ENCODE measurements around the gene RAD51B.
"Not testable (repeated sequence)": the region's sequence is repeated elsewhere in the genome, so short reads cannot be mapped to it uniquely, and the experiment has no call there.

RAD51B gene

GRCh38 chr14:68749487-68750475 is 930.2 kb downstream of the RAD51B start:
- DNase-seq = no peak

- no peak for DNase-seq
Observed at GRCh38 chr14:68752271-68753006, 932.9 kb downstream of the RAD51B start.

GRCh38 chr14:68753690-68754089 is 934.1 kb downstream of the RAD51B start:
- no peak for DNase-seq

GRCh38 chr14:68755016-68755353 is 935.4 kb downstream of the RAD51B start:
- DNase-seq = no peak

GRCh38 chr14:68756000-68756481 is 936.5 kb downstream of the RAD51B start:
- DNase-seq = no peak

- no peak for DNase-seq
Observed at GRCh38 chr14:68756734-68757133, 937.2 kb downstream of the RAD51B start.

GRCh38 chr14:68757618-68758081 is 938.1 kb downstream of the RAD51B start:
- DNase-seq = no peak

GRCh38 chr14:68758301-68758700 is 938.7 kb downstream of the RAD51B start:
- no peak for DNase-seq

GRCh38 chr14:68759017-68759560 is 939.5 kb downstream of the RAD51B start:
- DNase-seq = no peak

GRCh38 chr14:68759937-68760336 is 940.4 kb downstream of the RAD51B start:
- DNase-seq = no peak

GRCh38 chr14:68760761-68761160 is 941.2 kb downstream of the RAD51B start:
- no peak for DNase-seq

GRCh38 chr14:68761391-68761790 is 941.8 kb downstream of the RAD51B start:
- no peak for DNase-seq

GRCh38 chr14:68762953-68763764 is 943.6 kb downstream of the RAD51B start:
- DNase-seq = no peak

- DNase-seq = not testable (repeated sequence)
Observed at GRCh38 chr14:68763843-68764242, 944.3 kb downstream of the RAD51B start.

- no peak for DNase-seq
Observed at GRCh38 chr14:68766299-68767247, 947.0 kb downstream of the RAD51B start.

GRCh38 chr14:68767248-68767645 is 947.7 kb downstream of the RAD51B start:
- DNase-seq = no peak

GRCh38 chr14:68768316-68768715 is 948.7 kb downstream of the RAD51B start:
- no peak for DNase-seq

GRCh38 chr14:68770051-68770450 is 950.5 kb downstream of the RAD51B start:
- DNase-seq = no peak

GRCh38 chr14:68770553-68771286 is 951.1 kb downstream of the RAD51B start:
- DNase-seq = no peak

- DNase-seq = no peak
Observed at GRCh38 chr14:68771631-68772030, 952.1 kb downstream of the RAD51B start.
